IPS DF 6.9 (cell line): Measurements from ENCODE around the gene FAF1.
A peak's percentile ranks its signal among the peaks of the same experiment; 100 is the strongest.

Experiments
- DNase-seq: peaks from one replicate; pipeline ENCODE4 v3.0.0-alpha.2; 2013; ENCODE audit warnings: low read depth, low spot score
- H3K27ac ChIP-seq: one replicate; pipeline ENCODE4 v1.5.1; 2013; ENCODE audit warnings: low read length, control low read depth
- H3K27me3 ChIP-seq: 2 replicates; pipeline ENCODE4 v1.6.1; 2013; ENCODE audit warnings: mild to moderate bottlenecking, low read length; ENCODE audit not compliant: control insufficient read depth, insufficient read depth
- H3K36me3 ChIP-seq: 2 replicates; pipeline ENCODE4 v1.6.1; 2013; ENCODE audit warnings: low read length; ENCODE audit not compliant: control insufficient read depth, insufficient read depth
- H3K4me1 ChIP-seq: 2 replicates; pipeline ENCODE4 v1.6.1; 2013; ENCODE audit warnings: low read length; ENCODE audit not compliant: control insufficient read depth, insufficient read depth
- H3K4me3 ChIP-seq: 2 replicates; pipeline ENCODE4 v1.5.1; 2013; ENCODE audit warnings: mild to moderate bottlenecking, low read length
- H3K9me3 ChIP-seq: 2 replicates; pipeline ENCODE4 v1.6.1; 2013; ENCODE audit warnings: low read length, inconsistent platforms; ENCODE audit not compliant: control insufficient read depth, insufficient read depth
- WGBS: extraction: QIAGEN DNeasy Blood & Tissue Kit; methylation state at CpG from one replicate; pipeline ENCODE4 v1.1.7; 2013; ENCODE audit warnings: mixed read lengths, missing lambda C conversion rate; ENCODE audit not compliant: insufficient read length, insufficient coverage; 5-methylcytosine and 5-hydroxymethylcytosine counted together

Gene FAF1

DNA sequence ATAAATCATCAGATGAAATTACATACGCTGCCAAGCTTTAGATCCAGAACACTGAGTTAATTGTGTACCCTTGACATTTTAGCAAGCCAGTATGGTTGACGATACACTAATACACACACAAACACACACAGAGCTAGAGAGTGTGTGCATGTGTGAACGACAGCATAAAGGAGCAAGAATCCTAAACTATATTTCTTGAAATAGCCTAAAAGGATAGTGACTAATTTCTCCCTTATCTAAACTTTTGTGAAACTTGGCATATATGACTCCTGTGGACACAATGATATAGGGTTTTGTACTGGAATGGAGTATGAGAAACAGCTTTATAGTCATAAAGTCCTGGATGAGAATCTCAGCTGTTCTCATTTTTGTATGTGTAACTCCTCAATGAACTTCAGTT, 471.7 kb downstream of the FAF1 start:
- no peaks in the 10 kb centered on the region for H3K27me3 ChIP-seq
- DNase-seq: no peak
- no peaks in the 10 kb centered on the region for H3K36me3 ChIP-seq
- H3K27ac ChIP-seq: no peak overlapping the region
- H3K4me1 ChIP-seq: no peaks in the 10 kb centered on the region
- no CpG with 5 or more reads among the region's 3 CpGs for WGBS
- no peaks in the 10 kb centered on the region for H3K9me3 ChIP-seq
- H3K4me3 ChIP-seq: no peak overlapping the region

DNA sequence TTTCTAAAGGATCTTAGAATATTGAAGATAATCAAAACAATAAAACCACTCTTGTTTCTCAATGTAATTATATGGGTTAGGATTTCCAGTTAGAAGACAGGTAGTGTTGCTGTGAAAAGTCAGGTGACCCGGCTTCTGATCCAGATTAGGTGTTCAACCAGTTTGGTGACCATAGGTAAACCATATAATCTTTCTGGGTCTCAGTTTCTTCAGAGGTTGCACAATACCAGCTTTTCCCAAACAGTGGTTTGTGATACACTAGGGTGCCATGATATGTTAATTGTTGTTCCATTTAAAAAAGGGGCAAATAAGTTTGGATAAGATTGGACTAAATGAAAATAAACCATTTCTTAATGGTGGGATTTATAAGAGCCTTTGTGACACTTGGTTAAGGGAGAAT, 472.3 kb downstream of the FAF1 start:
- DNase-seq: no peak
- Histone ChIP-seq H3K27ac (no peak overlapping the region), H3K27me3 (no peaks in the 10 kb centered on the region), H3K4me3 (no peak overlapping the region), H3K4me1 (no peaks in the 10 kb centered on the region), H3K9me3 (no peaks in the 10 kb centered on the region), H3K36me3 (no peaks in the 10 kb centered on the region)
- WGBS: no CpG with 5 or more reads among the region's 1 CpG

DNA sequence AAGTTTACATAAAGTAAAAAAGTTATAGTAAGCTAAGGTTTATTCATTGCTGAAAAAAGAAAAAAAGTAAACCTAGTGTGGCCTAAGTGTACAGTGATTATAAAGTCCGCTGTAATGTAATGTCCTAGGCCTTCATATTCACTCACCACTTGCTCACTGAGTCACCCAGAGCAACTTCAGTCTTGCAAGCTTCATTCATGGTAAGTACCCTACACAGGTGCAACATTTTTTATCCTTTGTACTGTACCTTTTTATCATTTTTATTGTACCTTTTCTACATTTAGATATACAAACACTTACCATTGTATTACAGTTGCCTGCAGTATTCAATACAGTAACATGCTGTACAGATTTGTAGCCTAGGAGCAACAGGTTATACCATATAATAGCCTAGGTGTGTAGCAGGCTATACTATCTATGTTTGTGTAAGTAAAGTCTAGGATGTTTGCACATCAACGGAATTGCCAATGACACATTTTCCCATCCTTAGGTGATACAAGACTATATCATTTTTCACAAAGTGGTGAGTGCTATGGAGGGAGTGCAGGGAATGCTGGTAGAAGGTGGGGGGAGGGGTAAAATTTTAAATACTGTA, 478.8 kb downstream of the FAF1 start:
- no peak overlapping the region for H3K27ac ChIP-seq
- WGBS: no CpG with 5 or more reads among the region's 2 CpGs
- H3K27me3 ChIP-seq: no peaks in the 10 kb centered on the region
- no peaks in the 10 kb centered on the region for H3K36me3 ChIP-seq
- no peak for DNase-seq
- H3K4me1 ChIP-seq: no peaks in the 10 kb centered on the region
- no peaks in the 10 kb centered on the region for H3K9me3 ChIP-seq
- no peak overlapping the region for H3K4me3 ChIP-seq

DNA sequence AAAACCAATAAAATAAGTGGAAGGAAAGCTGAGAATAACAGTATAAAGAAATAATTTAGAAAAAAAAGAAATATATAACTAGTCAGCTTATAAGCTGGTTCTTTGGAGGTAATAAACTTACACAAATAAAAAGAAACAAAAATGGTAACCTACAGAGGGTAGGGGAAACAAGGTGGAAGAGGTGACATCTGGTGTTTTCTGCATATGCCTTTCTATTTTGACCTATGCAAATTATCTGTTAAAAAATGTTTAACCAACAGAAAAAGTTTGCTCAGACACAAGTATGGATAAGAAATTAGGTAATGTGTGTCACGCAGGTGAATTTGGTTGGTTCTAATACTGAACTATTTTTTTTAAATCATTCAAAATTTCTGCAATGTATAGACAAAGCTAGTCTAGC, 483.3 kb downstream of the FAF1 start:
- no peak overlapping the region for H3K4me3 ChIP-seq
- no CpG with 5 or more reads among the region's 1 CpG for WGBS
- no peaks in the 10 kb centered on the region for H3K27me3 ChIP-seq
- H3K36me3 ChIP-seq: no peaks in the 10 kb centered on the region
- H3K9me3 ChIP-seq: no peaks in the 10 kb centered on the region
- H3K4me1 ChIP-seq: no peaks in the 10 kb centered on the region
- DNase-seq: no peak
- no peak overlapping the region for H3K27ac ChIP-seq

DNA sequence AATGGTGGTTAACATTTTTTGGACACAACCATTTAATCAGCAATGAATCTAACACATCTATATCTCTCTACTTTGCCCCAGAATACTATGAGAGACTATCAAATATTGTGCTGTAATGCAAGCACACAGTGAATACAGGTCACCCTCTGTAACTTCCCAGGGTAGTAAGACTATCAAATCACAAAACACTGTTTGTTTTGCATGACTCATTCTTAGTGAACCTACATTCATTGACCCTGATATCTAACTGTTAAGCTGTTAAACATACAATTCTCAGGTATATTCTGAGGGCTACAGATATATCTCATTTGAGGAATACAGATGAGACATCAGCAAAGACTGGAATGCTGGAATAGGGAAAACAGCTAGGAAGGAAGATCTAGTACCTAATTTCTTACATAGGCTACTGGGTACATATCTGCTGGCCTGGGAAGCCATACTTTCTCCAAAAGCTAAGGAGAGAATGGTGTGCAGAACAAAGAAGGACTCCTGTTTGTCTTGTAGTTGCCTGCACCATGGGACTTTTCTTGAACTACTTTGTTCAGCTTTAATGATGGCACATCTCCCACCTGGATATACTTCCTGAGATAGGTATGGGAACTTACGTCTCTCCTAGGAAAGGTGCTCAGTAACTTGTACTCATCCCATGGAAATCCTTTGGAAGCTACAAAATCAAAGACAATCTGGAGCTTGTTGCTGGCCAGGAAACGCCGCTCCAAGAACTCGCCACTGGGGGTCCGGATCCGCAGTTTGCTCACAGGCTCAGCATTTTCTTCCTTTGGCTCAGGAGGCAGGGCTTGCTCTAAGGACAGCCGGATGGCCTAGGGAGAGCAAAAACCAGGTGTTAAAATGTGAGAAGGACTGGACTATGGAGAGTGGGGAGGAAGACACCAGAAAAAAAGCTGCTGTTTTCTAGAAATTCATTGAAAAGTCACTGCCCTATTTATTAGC, 484.9 kb downstream of the FAF1 start:
- no peaks in the 10 kb centered on the region for H3K36me3 ChIP-seq
- peak; percentile 31 for DNase-seq
- no peak overlapping the region for H3K4me3 ChIP-seq
- no peaks in the 10 kb centered on the region for H3K27me3 ChIP-seq
- H3K27ac ChIP-seq: no peak overlapping the region
- no peaks in the 10 kb centered on the region for H3K9me3 ChIP-seq
- no peaks in the 10 kb centered on the region for H3K4me1 ChIP-seq
- WGBS: no CpG with 5 or more reads among the region's 7 CpGs

DNA sequence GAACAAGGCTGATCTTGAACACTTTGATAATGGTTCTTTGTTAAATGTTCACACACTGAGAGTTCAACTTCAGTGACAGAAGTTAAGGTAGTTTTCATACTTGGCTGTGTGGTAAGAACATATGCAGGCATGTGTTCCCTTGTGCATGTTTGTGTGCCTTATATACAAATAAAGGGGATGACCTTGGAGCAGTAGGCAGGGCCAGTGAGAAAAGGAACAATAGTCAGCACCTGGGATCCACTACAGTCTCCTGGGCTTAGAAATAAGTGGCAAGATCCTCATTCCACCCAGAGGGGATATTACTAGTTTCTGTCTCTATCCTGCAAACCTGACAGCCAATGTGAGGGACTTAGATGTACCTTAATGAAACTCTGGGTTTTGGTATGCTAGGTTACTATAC, 486.6 kb downstream of the FAF1 start:
- no peak for DNase-seq
- Histone ChIP-seq H3K4me3 (no peak overlapping the region), H3K36me3 (no peaks in the 10 kb centered on the region), H3K27me3 (no peaks in the 10 kb centered on the region), H3K9me3 (no peaks in the 10 kb centered on the region), H3K4me1 (no peaks in the 10 kb centered on the region), H3K27ac (no peak overlapping the region)

DNA sequence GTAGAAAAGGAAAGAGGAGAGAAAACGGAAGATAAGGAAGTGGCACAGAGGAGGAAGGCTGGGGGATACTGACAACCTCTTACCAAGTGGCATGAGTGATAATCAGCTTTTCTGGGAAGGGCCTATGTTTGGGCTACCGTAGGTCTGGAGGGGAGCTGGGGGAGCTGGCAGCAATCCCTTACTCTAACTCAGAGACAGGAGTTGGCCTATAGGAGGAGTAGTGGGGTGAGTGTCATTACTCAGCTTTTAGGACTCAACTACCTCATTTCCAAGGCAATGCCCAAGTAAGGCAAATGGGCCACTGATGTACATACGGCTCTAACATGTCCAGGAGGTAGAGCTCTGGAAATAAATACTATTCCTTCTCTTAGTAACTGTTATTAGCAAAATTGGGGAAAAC, 488.1 kb downstream of the FAF1 start:
- no peak overlapping the region for H3K4me3 ChIP-seq
- no peaks in the 10 kb centered on the region for H3K9me3 ChIP-seq
- peak; percentile 2 for DNase-seq
- H3K4me1 ChIP-seq: no peaks in the 10 kb centered on the region
- no peaks in the 10 kb centered on the region for H3K36me3 ChIP-seq
- no peaks in the 10 kb centered on the region for H3K27me3 ChIP-seq
- 100% methylated on average over 1 of the region's 3 CpGs for WGBS
- no peak overlapping the region for H3K27ac ChIP-seq

DNA sequence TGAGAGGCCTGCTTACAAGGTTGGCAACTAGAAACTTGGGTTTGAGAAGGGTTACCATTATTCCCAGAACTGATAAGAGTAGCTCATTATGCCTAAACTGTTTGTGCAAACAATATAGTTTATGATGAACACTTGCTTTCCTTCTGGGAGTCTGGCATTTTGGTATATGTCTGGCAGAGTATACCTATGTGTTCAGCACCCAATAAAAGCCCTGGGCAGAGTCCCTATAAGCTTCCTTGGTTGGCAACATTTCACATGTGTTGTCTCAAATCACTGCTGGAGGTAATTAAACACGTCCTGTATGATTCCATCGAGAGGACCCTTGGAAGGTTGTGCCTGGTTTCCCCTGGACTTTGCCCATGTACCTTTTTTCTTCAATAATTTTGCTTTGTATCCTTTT, 497.1 kb downstream of the FAF1 start:
- H3K4me1 ChIP-seq: no peaks in the 10 kb centered on the region
- no peak for DNase-seq
- no peak overlapping the region for H3K27ac ChIP-seq
- no peak overlapping the region for H3K4me3 ChIP-seq
- H3K36me3 ChIP-seq: no peaks in the 10 kb centered on the region
- no CpG with 5 or more reads among the region's 2 CpGs for WGBS
- H3K9me3 ChIP-seq: no peaks in the 10 kb centered on the region
- no peaks in the 10 kb centered on the region for H3K27me3 ChIP-seq

DNA sequence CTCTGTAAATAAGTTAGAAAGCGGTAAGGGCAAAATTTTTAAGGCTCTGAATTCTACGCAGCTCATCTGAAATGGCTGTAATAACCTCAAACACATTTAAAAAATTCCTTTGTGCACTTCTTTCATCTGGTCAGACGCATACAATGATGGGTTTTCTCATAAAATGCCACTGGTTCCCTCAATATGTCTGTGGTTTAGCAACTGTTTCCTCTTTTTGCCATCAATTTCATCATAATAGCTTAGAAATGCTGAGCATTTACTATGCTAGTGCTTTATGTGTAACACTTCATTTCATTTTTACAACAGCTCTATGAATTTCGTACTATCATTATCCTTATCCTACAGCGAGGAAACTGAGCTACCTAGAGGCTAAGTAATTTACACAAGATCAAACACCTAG, 501.6 kb downstream of the FAF1 start:
- Histone ChIP-seq H3K27me3 (no peaks in the 10 kb centered on the region), H3K9me3 (no peaks in the 10 kb centered on the region), H3K27ac (no peak overlapping the region), H3K4me3 (no peak overlapping the region), H3K36me3 (no peaks in the 10 kb centered on the region), H3K4me1 (no peaks in the 10 kb centered on the region)
- WGBS: no CpG with 5 or more reads among the region's 5 CpGs
- no peak for DNase-seq

DNA sequence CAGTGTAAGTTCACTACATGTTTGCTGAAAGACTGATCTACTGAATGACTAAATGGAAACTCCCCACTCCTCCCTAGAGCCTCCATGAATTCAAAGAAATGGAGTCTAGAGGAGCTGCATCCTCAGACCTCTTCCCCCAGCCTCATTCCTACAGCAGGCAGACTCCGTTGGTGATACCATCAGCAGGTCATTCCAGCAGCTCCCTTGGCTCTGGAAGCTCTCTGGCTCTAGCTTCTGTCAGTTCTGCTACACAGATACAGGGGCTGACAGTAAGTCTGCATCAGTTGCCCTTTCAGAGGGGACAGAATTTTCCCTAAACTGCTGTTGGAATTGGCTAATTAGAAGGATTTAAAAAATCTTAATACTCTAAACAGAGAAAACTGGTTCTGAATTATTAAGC, 505.2 kb downstream of the FAF1 start:
- no CpG with 5 or more reads among the region's 1 CpG for WGBS
- Histone ChIP-seq H3K27ac (no peak overlapping the region), H3K27me3 (no peaks in the 10 kb centered on the region), H3K4me3 (no peak overlapping the region), H3K4me1 (no peaks in the 10 kb centered on the region), H3K9me3 (no peaks in the 10 kb centered on the region), H3K36me3 (no peaks in the 10 kb centered on the region)
- no peak for DNase-seq

DNA sequence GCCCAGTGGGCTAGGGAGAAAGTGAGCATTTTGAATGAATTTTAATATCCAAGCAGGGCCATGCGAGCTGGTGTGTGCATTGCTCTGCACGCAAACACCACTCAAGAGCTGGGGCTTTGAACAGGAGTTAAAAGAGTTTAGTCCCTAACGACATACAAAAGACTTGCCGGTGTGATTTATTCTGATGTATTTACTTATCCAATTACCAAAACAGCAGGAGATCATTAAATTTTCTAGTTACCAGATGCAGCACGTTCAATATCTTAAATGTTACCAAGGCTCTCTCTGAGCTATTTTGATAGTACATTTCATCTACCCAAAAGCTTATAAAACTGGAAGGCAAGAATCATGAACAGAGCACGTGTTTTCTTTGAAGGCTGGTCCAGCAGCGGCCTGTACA, 506.8 kb downstream of the FAF1 start:
- Histone ChIP-seq H3K4me3 (no peak overlapping the region), H3K27me3 (no peaks in the 10 kb centered on the region), H3K9me3 (no peaks in the 10 kb centered on the region), H3K36me3 (no peaks in the 10 kb centered on the region), H3K27ac (no peak overlapping the region), H3K4me1 (no peaks in the 10 kb centered on the region)
- no peak for DNase-seq
- WGBS: no CpG with 5 or more reads among the region's 7 CpGs
